ENCODE data around the gene NOX3. TPM values are rescaled to one million over a fixed set of nuclear protein-coding genes. Genes with fewer than 3 reads are reported as not detected.

The NOX3 gene
- total and polyA plus RNA-seq, 9 of the 15 experiments (the other 6 are each of a cell fraction or from before 2014, with no cell fraction given), result not detected

DNA sequence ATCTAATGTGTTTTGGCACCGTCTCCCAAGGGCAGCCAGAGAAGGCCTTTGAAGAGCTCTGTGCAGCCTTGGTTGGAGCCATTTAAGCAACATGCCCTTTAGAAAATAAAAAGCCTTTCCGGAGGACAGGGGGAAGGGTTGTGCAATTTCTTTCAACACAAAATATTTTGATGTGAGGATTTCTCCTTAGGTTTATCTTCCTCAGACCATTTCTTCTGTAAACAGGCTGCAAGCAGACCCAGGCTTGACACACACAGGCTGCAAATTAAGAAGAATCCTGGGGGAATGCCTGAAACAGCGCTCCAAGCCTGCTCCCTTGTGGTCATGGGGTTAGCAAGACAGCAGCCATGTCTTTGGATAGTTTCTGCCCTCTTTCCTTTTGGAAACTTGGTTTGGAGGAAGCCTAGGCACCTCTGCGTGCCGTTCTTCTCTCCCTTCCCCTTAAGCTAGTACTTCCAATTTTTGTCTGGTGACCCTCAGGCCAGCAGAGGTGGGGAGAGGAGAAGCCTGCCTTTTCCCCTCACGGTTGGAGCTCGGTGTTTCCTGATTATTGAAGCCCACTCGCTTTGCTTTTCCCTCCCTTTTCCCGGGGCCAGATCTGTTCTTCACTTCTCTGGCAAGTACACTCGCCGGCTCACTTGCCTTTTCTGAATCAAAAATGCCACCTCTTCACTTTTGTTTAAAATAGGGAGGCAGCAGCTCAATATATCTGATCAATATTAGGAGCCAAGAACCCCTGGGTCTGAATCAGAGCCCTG, 39.6 kb upstream of the NOX3 start:
- H3K79me2 ChIP-seq (ENCODE audit: control insufficient read depth, insufficient read depth, low read length), result no peaks in the 10 kb centered on the region
- ATAC-seq, result peak; percentile 54; the same call in 1 of the 3 replicates
- H3K9ac ChIP-seq (ENCODE audit: insufficient read depth in 1 of 2, low read depth in 2 of 2, low read length in 2 of 2), result no peak overlapping the region
- DNase-seq (ENCODE audit: extremely low read depth in 1 of 4, low spot score in 3 of 4), result peak in 1 of 4 experiments; percentile 8
- no peaks in the 10 kb centered on the region for H3K36me3 ChIP-seq (ENCODE audit: control insufficient read depth, insufficient read depth, low read length)
- under 1% methylated on average over 11 of the region's 11 CpGs for WGBS (ENCODE audit: insufficient coverage, low coverage, missing lambda C conversion rate)
- intact Hi-C loops (cut with micrococcal nuclease) (no loop called here), in situ Hi-C loops (cut with MboI) (no loop called here)
- no peaks in the 10 kb centered on the region for H3K4me1 ChIP-seq (replicated peaks in 1 of 2; ENCODE audit: control insufficient read depth in 2 of 2, insufficient read depth in 2 of 2, low read length in 2 of 2)
- no peaks in the 10 kb centered on the region; the same call in 1 of the 2 replicates for H3K9me3 ChIP-seq (replicated peaks; ENCODE audit: control insufficient read depth, insufficient read depth, low read depth, low read length)
- ChIA-PET POLR2A (no interaction called here), CTCF (ENCODE audit: low intra/inter-chr PET ratio) (no interaction called here)
- no peak for FAIRE-seq
- no peak overlapping the region for H3K27ac ChIP-seq (ENCODE audit: extremely low read depth, low read depth, low read length)
- no TSS peak for BruUV-seq (replicated peaks)
- no peak overlapping the region for H3K4me3 ChIP-seq
- no peak overlapping the region for H2AFZ ChIP-seq (ENCODE audit: low read depth, low read length)
- H3K4me2 ChIP-seq (ENCODE audit: insufficient read depth, low read length), result no peak overlapping the region
- H3K27me3 ChIP-seq (ENCODE audit: control insufficient read depth in 2 of 2, insufficient read depth in 2 of 2, low read length in 2 of 2), result no peaks in the 10 kb centered on the region
- no peaks in the 10 kb centered on the region for H3K9me1 ChIP-seq (ENCODE audit: control insufficient read depth, insufficient read depth, low read length)
- no peaks in the 10 kb centered on the region for H4K20me1 ChIP-seq (replicated peaks; ENCODE audit: control insufficient read depth, insufficient read depth, low read length)
- TF ChIP-seq, protein P1, sequence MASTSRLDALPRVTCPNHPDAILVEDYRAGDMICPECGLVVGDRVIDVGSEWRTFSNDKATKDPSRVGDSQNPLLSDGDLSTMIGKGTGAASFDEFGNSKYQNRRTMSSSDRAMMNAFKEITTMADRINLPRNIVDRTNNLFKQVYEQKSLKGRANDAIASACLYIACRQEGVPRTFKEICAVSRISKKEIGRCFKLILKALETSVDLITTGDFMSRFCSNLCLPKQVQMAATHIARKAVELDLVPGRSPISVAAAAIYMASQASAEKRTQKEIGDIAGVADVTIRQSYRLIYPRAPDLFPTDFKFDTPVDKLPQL (IDR thresholded peaks at IDR 0.05; ENCODE audit: extremely low read depth, insufficient read length), result no peak
- TF ChIP-seq GATAD2A (IDR thresholded peaks at IDR 0.05) (no peak), DPF2 (IDR thresholded peaks at IDR 0.05) (no peak), NCOR1 (IDR thresholded peaks at IDR 0.05) (no peak), ZNF239 (CRISPR knock-in tag; IDR thresholded peaks at IDR 0.05) (no peak), TCFL5 (CRISPR knock-in tag; conservative IDR thresholded peaks at IDR 0.05) (no peak), PHF8 (IDR thresholded peaks at IDR 0.05; ENCODE audit: borderline replicate concordance, low read length) (no peak)
- TF ChIP-seq, protein P2, sequence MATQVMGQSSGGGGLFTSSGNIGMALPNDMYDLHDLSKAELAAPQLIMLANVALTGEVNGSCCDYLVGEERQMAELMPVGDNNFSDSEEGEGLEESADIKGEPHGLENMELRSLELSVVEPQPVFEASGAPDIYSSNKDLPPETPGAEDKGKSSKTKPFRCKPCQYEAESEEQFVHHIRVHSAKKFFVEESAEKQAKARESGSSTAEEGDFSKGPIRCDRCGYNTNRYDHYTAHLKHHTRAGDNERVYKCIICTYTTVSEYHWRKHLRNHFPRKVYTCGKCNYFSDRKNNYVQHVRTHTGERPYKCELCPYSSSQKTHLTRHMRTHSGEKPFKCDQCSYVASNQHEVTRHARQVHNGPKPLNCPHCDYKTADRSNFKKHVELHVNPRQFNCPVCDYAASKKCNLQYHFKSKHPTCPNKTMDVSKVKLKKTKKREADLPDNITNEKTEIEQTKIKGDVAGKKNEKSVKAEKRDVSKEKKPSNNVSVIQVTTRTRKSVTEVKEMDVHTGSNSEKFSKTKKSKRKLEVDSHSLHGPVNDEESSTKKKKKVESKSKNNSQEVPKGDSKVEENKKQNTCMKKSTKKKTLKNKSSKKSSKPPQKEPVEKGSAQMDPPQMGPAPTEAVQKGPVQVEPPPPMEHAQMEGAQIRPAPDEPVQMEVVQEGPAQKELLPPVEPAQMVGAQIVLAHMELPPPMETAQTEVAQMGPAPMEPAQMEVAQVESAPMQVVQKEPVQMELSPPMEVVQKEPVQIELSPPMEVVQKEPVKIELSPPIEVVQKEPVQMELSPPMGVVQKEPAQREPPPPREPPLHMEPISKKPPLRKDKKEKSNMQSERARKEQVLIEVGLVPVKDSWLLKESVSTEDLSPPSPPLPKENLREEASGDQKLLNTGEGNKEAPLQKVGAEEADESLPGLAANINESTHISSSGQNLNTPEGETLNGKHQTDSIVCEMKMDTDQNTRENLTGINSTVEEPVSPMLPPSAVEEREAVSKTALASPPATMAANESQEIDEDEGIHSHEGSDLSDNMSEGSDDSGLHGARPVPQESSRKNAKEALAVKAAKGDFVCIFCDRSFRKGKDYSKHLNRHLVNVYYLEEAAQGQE (IDR thresholded peaks at IDR 0.05; ENCODE audit: borderline replicate concordance), result peak; percentile 8; the same call in 1 of the 2 replicates
- TF ChIP-seq, protein P2 (CRISPR knock-in tag; IDR thresholded peaks at IDR 0.05; ENCODE audit: low read depth), result no peak
- TF ChIP-seq, protein P3, sequence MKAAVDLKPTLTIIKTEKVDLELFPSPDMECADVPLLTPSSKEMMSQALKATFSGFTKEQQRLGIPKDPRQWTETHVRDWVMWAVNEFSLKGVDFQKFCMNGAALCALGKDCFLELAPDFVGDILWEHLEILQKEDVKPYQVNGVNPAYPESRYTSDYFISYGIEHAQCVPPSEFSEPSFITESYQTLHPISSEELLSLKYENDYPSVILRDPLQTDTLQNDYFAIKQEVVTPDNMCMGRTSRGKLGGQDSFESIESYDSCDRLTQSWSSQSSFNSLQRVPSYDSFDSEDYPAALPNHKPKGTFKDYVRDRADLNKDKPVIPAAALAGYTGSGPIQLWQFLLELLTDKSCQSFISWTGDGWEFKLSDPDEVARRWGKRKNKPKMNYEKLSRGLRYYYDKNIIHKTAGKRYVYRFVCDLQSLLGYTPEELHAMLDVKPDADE (conservative IDR thresholded peaks at IDR 0.05; ENCODE audit: control insufficient read depth, low read depth, low read length), result no peak

Data from K562 (cell line).